ENCODE results near the gene LANCL2. TPM values are rescaled to one million over a fixed set of nuclear protein-coding genes. Genes with fewer than 3 reads are reported as not detected.

Gene LANCL2
- total and polyA plus RNA-seq, 4 donors, result 6.2 to 11.9 (median 10.8) TPM

GRCh38 chr7:55439627-55440026, 74.5 kb downstream of the LANCL2 start:
- Histone ChIP-seq H3K9me3 (ENCODE audit: control insufficient read depth in 4 of 4, low read length in 3 of 4) (no peaks in the 10 kb centered on the region), H3K27ac (ENCODE audit: low read depth in 1 of 2, low read length in 2 of 2) (no peak overlapping the region), H3K36me3 (ENCODE audit: control insufficient read depth in 4 of 4, insufficient read depth in 3 of 4, low read depth in 1 of 4, low read length in 3 of 4) (no peaks in the 10 kb centered on the region), H3K4me1 (ENCODE audit: control insufficient read depth in 4 of 4, insufficient read depth in 4 of 4, low read length in 3 of 4) (no peaks in the 10 kb centered on the region), H3K9ac (ENCODE audit: low read depth in 1 of 2, low read length in 2 of 2) (no peak overlapping the region), H3K27me3 (ENCODE audit: control insufficient read depth in 4 of 4, insufficient read depth in 4 of 4, low read length in 3 of 4) (no peaks in the 10 kb centered on the region), H3K4me3 (ENCODE audit: low read depth in 1 of 3, low read length in 3 of 3) (no peak overlapping the region)
- no peak for DNase-seq (ENCODE audit: low spot score)
- 84% methylated on average over 10 of the region's 10 CpGs for WGBS
- TF ChIP-seq FOXA2 (IDR thresholded peaks at IDR 0.05) (no peak), SP1 (IDR thresholded peaks at IDR 0.05) (no peak), RXRA (IDR thresholded peaks at IDR 0.05) (no peak), RAD21 (IDR thresholded peaks at IDR 0.05) (no peak), REST (IDR thresholded peaks at IDR 0.05) (no peak)

GRCh38 chr7:55440040-55440690, 75.0 kb downstream of the LANCL2 start:
- 84% methylated on average over 13 of the region's 13 CpGs for WGBS
- H3K9me3 ChIP-seq (ENCODE audit: control insufficient read depth in 4 of 4, low read length in 3 of 4), result no peaks in the 10 kb centered on the region
- no peak overlapping the region for H3K4me3 ChIP-seq (ENCODE audit: low read depth in 1 of 3, low read length in 3 of 3)
- H3K27me3 ChIP-seq (ENCODE audit: control insufficient read depth in 4 of 4, insufficient read depth in 4 of 4, low read length in 3 of 4), result no peaks in the 10 kb centered on the region
- no peaks in the 10 kb centered on the region for H3K4me1 ChIP-seq (ENCODE audit: control insufficient read depth in 4 of 4, insufficient read depth in 4 of 4, low read length in 3 of 4)
- H3K9ac ChIP-seq (ENCODE audit: low read depth in 1 of 2, low read length in 2 of 2), result no peak overlapping the region
- no peak overlapping the region for H3K27ac ChIP-seq (ENCODE audit: low read depth in 1 of 2, low read length in 2 of 2)
- no peak for DNase-seq (ENCODE audit: low spot score)
- TF ChIP-seq EGR1 (IDR thresholded peaks at IDR 0.05; ENCODE audit: low read depth in 2 of 2) (no peak), HNF4G (IDR thresholded peaks at IDR 0.05) (no peak), RAD21 (IDR thresholded peaks at IDR 0.05) (no peak), ATF3 (IDR thresholded peaks at IDR 0.05) (no peak), HNF4A (conservative IDR thresholded peaks at IDR 0.05) (no peak), FOXA1 (IDR thresholded peaks at IDR 0.05) (no peak)
- H3K36me3 ChIP-seq (ENCODE audit: control insufficient read depth in 4 of 4, insufficient read depth in 3 of 4, low read depth in 1 of 4, low read length in 3 of 4), result no peaks in the 10 kb centered on the region

GRCh38 chr7:55441002-55441401, 75.9 kb downstream of the LANCL2 start:
- DNase-seq (ENCODE audit: low spot score), result no peak
- H3K36me3 ChIP-seq (ENCODE audit: control insufficient read depth in 4 of 4, insufficient read depth in 3 of 4, low read depth in 1 of 4, low read length in 3 of 4), result no peaks in the 10 kb centered on the region
- H3K4me1 ChIP-seq (ENCODE audit: control insufficient read depth in 4 of 4, insufficient read depth in 4 of 4, low read length in 3 of 4), result no peaks in the 10 kb centered on the region
- no peak overlapping the region for H3K9ac ChIP-seq (ENCODE audit: low read depth in 1 of 2, low read length in 2 of 2)
- 94% methylated on average over 5 of the region's 5 CpGs for WGBS
- no peak overlapping the region for H3K27ac ChIP-seq (ENCODE audit: low read depth in 1 of 2, low read length in 2 of 2)
- TF ChIP-seq JUND (IDR thresholded peaks at IDR 0.05) (no peak), HNF4A (conservative IDR thresholded peaks at IDR 0.05) (no peak), NR2F2 (IDR thresholded peaks at IDR 0.05) (no peak), RXRA (IDR thresholded peaks at IDR 0.05) (no peak), REST (IDR thresholded peaks at IDR 0.05) (no peak), TAF1 (conservative IDR thresholded peaks at IDR 0.05) (no peak), SP1 (IDR thresholded peaks at IDR 0.05) (no peak), ATF3 (IDR thresholded peaks at IDR 0.05) (no peak), GABPA (IDR thresholded peaks at IDR 0.05 in 1 of 2, conservative IDR thresholded peaks at IDR 0.05 in 1 of 2) (no peak), RAD21 (IDR thresholded peaks at IDR 0.05) (no peak), YY1 (IDR thresholded peaks at IDR 0.05) (no peak), MAX (IDR thresholded peaks at IDR 0.05) (no peak), HNF4G (IDR thresholded peaks at IDR 0.05) (no peak)
- no peaks in the 10 kb centered on the region for H3K9me3 ChIP-seq (ENCODE audit: control insufficient read depth in 4 of 4, low read length in 3 of 4)
- H3K27me3 ChIP-seq (ENCODE audit: control insufficient read depth in 4 of 4, insufficient read depth in 4 of 4, low read length in 3 of 4), result no peaks in the 10 kb centered on the region
- no peak overlapping the region for H3K4me3 ChIP-seq (ENCODE audit: low read depth in 1 of 3, low read length in 3 of 3)
